ENCODE results near the gene BCAP31. TPM values are rescaled to one million over a fixed set of nuclear protein-coding genes. Genes with fewer than 3 reads are reported as not detected.
"Not testable (repeated sequence)": the region's sequence is repeated elsewhere in the genome, so short reads cannot be mapped to it uniquely, and the experiment has no call there.

Gene BCAP31
- total RNA-seq, 1 donor from 2014 or later, result 83.0 TPM

GRCh38 chrX:153701706-153702105 is 22.5 kb downstream of the BCAP31 start:
- Histone ChIP-seq H3K4me1 (ENCODE audit: control insufficient read depth in 3 of 3, insufficient read depth in 3 of 3, low read length in 3 of 3) (peaks cover 31 to 86% (median 63%) of the 10 kb centered on the region in 3 donors), H3K36me3 (ENCODE audit: control insufficient read depth in 3 of 3, insufficient read depth in 3 of 3, low read length in 3 of 3) (peaks cover 0 to 5% (median 0%) of the 10 kb centered on the region in 3 donors), H3K9me3 (ENCODE audit: control insufficient read depth in 3 of 3, low read length in 3 of 3) (no peaks in the 10 kb centered on the region), H3K9ac (ENCODE audit: low read depth in 1 of 3, low read length in 3 of 3) (peak overlapping the region in 1 of 3 donors; percentile 40), H3K27ac (ENCODE audit: low read depth, low read length) (peak overlapping the region; percentile 36), H3K4me3 (ENCODE audit: low read length in 3 of 3) (no peak overlapping the region), H3K27me3 (ENCODE audit: control insufficient read depth in 3 of 3, insufficient read depth in 3 of 3, low read length in 3 of 3) (no peaks in the 10 kb centered on the region)

DNA sequence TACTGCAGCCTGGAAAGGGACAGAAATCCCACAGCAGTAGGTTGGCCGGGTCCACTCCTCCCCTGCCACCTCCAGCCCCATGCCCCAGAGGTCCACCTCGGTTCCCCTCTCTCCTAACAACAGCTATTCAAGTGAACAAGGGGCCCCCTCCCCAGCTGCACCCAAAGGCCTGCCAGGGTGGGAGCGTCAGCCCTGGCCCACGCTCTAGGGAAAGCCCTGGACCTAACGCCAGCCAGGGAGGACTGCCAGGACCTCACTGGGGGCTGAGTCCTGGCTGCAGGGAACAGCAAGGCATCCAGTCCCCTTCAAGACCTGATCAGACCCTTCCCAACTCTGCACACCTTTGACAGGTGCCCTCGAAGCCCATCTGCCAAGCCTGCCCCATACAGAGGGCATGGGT is 23.2 kb downstream of the BCAP31 start:
- no peaks in the 10 kb centered on the region for H3K9me3 ChIP-seq (ENCODE audit: control insufficient read depth in 3 of 3, low read length in 3 of 3)
- H3K4me3 ChIP-seq (ENCODE audit: low read length in 3 of 3), result no peak overlapping the region
- peak overlapping the region; percentile 71 for H3K27ac ChIP-seq (ENCODE audit: low read depth, low read length)
- H3K27me3 ChIP-seq (ENCODE audit: control insufficient read depth in 3 of 3, insufficient read depth in 3 of 3, low read length in 3 of 3), result no peaks in the 10 kb centered on the region
- peaks cover 2 to 5% (median 2%) of the 10 kb centered on the region in 3 donors for H3K36me3 ChIP-seq (ENCODE audit: control insufficient read depth in 3 of 3, insufficient read depth in 3 of 3, low read length in 3 of 3)
- H3K9ac ChIP-seq (ENCODE audit: low read depth in 1 of 3, low read length in 3 of 3), result peak overlapping the region in 1 of 3 donors; percentile 64
- peaks cover 34 to 90% (median 70%) of the 10 kb centered on the region in 3 donors for H3K4me1 ChIP-seq (ENCODE audit: control insufficient read depth in 3 of 3, insufficient read depth in 3 of 3, low read length in 3 of 3)

DNA sequence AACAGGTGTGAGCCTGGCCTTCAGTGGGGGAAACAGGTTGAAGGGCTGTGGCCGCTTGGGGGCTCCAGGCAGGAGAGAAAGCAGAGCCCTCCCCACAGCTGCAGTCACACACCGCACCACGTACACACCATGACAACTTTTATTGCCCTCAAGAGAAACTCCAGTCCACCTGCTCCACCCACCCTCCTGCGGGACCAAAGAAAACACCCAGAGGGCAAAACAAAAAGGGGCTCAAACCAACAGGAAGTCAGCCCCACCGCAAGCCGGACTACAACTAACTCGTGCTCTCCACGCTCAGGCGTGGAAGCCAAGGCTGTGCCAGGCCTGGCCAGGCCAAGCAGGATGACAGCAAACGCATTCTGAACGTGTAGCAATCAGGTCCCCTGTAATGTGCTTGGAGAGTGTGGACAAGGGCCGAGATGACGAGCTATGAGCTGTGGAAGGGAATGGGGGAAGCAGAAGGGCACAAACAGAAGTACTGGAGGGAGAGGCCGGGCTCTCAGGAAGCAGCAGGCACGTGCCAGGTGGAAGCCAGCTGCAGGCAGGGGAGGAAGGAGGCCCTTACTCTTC is 23.7 kb downstream of the BCAP31 start:
- no peak overlapping the region for H3K4me3 ChIP-seq (ENCODE audit: low read length in 3 of 3)
- no peaks in the 10 kb centered on the region for H3K27me3 ChIP-seq (ENCODE audit: control insufficient read depth in 3 of 3, insufficient read depth in 3 of 3, low read length in 3 of 3)
- H3K4me1 ChIP-seq (ENCODE audit: control insufficient read depth in 3 of 3, insufficient read depth in 3 of 3, low read length in 3 of 3), result peaks cover 36 to 95% (median 74%) of the 10 kb centered on the region in 3 donors
- peak overlapping the region; percentile 71 for H3K27ac ChIP-seq (ENCODE audit: low read depth, low read length)
- peak overlapping the region in 1 of 3 donors; percentile 64 for H3K9ac ChIP-seq (ENCODE audit: low read depth in 1 of 3, low read length in 3 of 3)
- no peaks in the 10 kb centered on the region for H3K9me3 ChIP-seq (ENCODE audit: control insufficient read depth in 3 of 3, low read length in 3 of 3)
- H3K36me3 ChIP-seq (ENCODE audit: control insufficient read depth in 3 of 3, insufficient read depth in 3 of 3, low read length in 3 of 3), result peaks cover 2 to 5% (median 3%) of the 10 kb centered on the region in 3 donors

DNA sequence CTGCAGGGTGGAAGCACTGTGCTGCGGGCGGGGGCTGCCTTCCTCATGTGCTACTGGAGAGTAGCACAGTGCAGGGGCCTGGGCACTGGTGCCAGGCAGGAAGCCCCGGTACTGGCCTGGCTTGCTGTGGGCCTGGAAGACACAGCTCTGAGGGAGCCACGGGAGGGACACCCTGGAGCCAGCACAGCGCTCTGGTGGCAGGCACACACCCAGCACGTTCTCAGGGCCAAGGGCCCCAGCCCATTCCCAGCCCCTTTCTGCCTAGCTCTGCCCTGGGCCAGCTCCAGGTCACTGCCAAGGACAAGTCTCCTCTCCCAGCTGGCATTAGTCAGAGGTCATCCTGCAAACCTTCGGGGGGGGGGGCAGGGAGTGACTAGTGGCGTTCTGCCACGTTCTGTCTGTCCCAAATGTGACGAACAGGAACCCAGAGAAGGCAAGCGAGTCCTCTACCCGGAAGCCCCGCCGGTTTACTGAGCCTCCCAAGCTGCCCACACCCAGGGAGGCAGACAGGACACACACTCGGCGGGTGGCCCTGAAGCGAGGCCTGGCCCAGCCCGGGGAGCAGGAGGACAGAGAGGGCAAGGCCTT is 24.3 kb downstream of the BCAP31 start:
- Histone ChIP-seq H3K27ac (ENCODE audit: low read depth, low read length) (peak overlapping the region; percentile 71), H3K4me1 (ENCODE audit: control insufficient read depth in 3 of 3, insufficient read depth in 3 of 3, low read length in 3 of 3) (peaks cover 34 to 95% (median 77%) of the 10 kb centered on the region in 3 donors)
- not testable (repeated sequence) for H3K9me3 ChIP-seq (ENCODE audit: control insufficient read depth in 3 of 3, low read length in 3 of 3)

DNA sequence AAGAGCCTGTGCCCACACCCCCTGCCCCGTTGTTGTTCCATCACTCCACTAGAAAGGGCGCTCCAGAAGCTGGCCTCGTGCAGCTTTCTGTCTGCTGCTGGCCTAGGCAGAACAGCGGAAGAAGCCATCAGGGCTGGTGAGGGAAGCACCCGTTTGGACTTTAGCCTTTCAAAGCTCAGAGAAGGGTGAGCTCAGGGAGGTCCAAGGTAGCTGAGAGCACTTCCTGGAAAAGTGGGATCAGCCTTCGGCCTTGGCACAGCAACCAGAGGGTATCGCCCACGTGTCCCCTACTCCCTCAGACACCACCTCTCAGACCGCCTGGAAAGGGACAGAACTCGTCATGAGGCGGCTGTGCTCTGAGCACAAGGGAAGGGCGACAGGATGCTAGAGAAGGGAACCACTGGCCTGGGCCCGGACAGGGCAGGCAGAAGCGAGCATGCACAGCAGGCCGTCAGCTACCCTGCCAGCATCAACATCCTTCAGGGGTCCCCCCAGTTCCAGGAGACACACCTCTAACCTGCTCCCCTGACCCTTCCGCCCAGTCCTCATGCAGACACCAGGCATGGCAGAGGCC is 24.9 kb downstream of the BCAP31 start:
- Histone ChIP-seq H3K9ac (ENCODE audit: low read depth in 1 of 3, low read length in 3 of 3) (peak overlapping the region in 1 of 3 donors; percentile 69), H3K4me1 (ENCODE audit: control insufficient read depth in 3 of 3, insufficient read depth in 3 of 3, low read length in 3 of 3) (peaks cover 34 to 92% (median 77%) of the 10 kb centered on the region in 3 donors), H3K27ac (ENCODE audit: low read depth, low read length) (peak overlapping the region; percentile 71)
- not testable (repeated sequence) for H3K4me3 ChIP-seq (ENCODE audit: low read length in 3 of 3); H3K27me3 ChIP-seq (ENCODE audit: control insufficient read depth in 3 of 3, insufficient read depth in 3 of 3, low read length in 3 of 3); H3K36me3 ChIP-seq (ENCODE audit: control insufficient read depth in 3 of 3, insufficient read depth in 3 of 3, low read length in 3 of 3); H3K9me3 ChIP-seq (ENCODE audit: control insufficient read depth in 3 of 3, low read length in 3 of 3)

More for the DNA sequence above, 24.3 kb downstream of the BCAP31 start:
- H3K9ac ChIP-seq (ENCODE audit: low read depth in 1 of 3, low read length in 3 of 3), result peak overlapping the region in 1 of 3 donors; percentile 69
- H3K36me3 ChIP-seq (ENCODE audit: control insufficient read depth in 3 of 3, insufficient read depth in 3 of 3, low read length in 3 of 3); H3K27me3 ChIP-seq (ENCODE audit: control insufficient read depth in 3 of 3, insufficient read depth in 3 of 3, low read length in 3 of 3); H3K4me3 ChIP-seq (ENCODE audit: low read length in 3 of 3): not testable (repeated sequence)

GRCh38 chrX:153697924-153698865 is 26.0 kb downstream of the BCAP31 start:
- Histone ChIP-seq H3K9me3 (ENCODE audit: control insufficient read depth in 3 of 3, low read length in 3 of 3) (no peaks in the 10 kb centered on the region), H3K4me3 (ENCODE audit: low read length in 3 of 3) (no peak overlapping the region), H3K9ac (ENCODE audit: low read depth in 1 of 3, low read length in 3 of 3) (peak overlapping the region in 1 of 3 donors; percentile 69), H3K36me3 (ENCODE audit: control insufficient read depth in 3 of 3, insufficient read depth in 3 of 3, low read length in 3 of 3) (peaks cover 2 to 13% (median 8%) of the 10 kb centered on the region in 3 donors), H3K4me1 (ENCODE audit: control insufficient read depth in 3 of 3, insufficient read depth in 3 of 3, low read length in 3 of 3) (peaks cover 27 to 90% (median 75%) of the 10 kb centered on the region in 3 donors), H3K27ac (ENCODE audit: low read depth, low read length) (peak overlapping the region; percentile 12), H3K27me3 (ENCODE audit: control insufficient read depth in 3 of 3, insufficient read depth in 3 of 3, low read length in 3 of 3) (no peaks in the 10 kb centered on the region)

GRCh38 chrX:153696986-153697722 is 27.0 kb downstream of the BCAP31 start:
- Histone ChIP-seq H3K36me3 (ENCODE audit: control insufficient read depth in 3 of 3, insufficient read depth in 3 of 3, low read length in 3 of 3) (peaks cover 2 to 13% (median 8%) of the 10 kb centered on the region in 3 donors), H3K9ac (ENCODE audit: low read depth in 1 of 3, low read length in 3 of 3) (peak overlapping the region in 1 of 3 donors; percentile 57), H3K4me1 (ENCODE audit: control insufficient read depth in 3 of 3, insufficient read depth in 3 of 3, low read length in 3 of 3) (peaks cover 27 to 90% (median 71%) of the 10 kb centered on the region in 3 donors)
- H3K9me3 ChIP-seq (ENCODE audit: control insufficient read depth in 3 of 3, low read length in 3 of 3); H3K27ac ChIP-seq (ENCODE audit: low read depth, low read length); H3K27me3 ChIP-seq (ENCODE audit: control insufficient read depth in 3 of 3, insufficient read depth in 3 of 3, low read length in 3 of 3); H3K4me3 ChIP-seq (ENCODE audit: low read length in 3 of 3): not testable (repeated sequence)

DNA sequence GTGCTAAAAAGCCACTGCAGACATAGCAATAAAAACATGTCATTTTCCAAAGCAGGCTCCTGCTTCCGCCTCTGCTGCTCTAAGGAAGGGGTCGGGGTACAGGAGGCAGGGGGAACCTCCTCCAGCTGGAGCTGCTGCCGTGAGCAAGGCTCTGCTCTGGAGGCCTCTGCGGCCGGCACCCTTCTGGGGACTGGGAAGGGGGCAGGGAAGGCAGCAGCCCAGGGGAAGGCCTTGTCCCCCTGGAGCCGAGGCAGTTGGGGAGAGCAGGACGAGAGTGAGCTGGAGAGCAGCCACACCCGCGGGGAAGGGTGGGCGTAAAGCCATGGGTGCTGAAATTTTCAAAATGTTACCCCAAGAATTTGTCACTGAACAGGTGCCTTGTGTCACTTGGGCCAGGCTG is 27.6 kb downstream of the BCAP31 start:
- peaks cover 22 to 90% (median 71%) of the 10 kb centered on the region in 3 donors for H3K4me1 ChIP-seq (ENCODE audit: control insufficient read depth in 3 of 3, insufficient read depth in 3 of 3, low read length in 3 of 3)
- peak overlapping the region in 1 of 3 donors; percentile 45 for H3K9ac ChIP-seq (ENCODE audit: low read depth in 1 of 3, low read length in 3 of 3)
- H3K27ac ChIP-seq (ENCODE audit: low read depth, low read length); H3K4me3 ChIP-seq (ENCODE audit: low read length in 3 of 3); H3K9me3 ChIP-seq (ENCODE audit: control insufficient read depth in 3 of 3, low read length in 3 of 3); H3K27me3 ChIP-seq (ENCODE audit: control insufficient read depth in 3 of 3, insufficient read depth in 3 of 3, low read length in 3 of 3): not testable (repeated sequence)
- H3K36me3 ChIP-seq (ENCODE audit: control insufficient read depth in 3 of 3, insufficient read depth in 3 of 3, low read length in 3 of 3), result peaks cover 2 to 13% (median 7%) of the 10 kb centered on the region in 3 donors

DNA sequence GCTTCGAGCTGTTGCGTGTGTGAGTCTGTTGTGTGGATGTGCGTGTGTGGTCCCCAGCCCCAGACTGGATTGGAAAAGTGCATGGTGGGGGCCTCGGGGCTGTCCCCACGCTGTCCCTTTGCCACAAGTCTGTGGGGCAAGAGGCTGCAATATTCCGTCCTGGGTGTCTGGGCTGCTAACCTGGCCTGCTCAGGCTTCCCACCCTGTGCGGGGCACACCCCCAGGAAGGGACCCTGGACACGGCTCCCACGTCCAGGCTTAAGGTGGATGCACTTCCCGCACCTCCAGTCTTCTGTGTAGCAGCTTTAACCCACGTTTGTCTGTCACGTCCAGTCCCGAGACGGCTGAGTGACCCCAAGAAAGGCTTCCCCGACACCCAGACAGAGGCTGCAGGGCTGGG is 28.1 kb downstream of the BCAP31 start:
- Histone ChIP-seq H3K4me3 (ENCODE audit: low read length in 3 of 3) (no peak overlapping the region), H3K4me1 (ENCODE audit: control insufficient read depth in 3 of 3, insufficient read depth in 3 of 3, low read length in 3 of 3) (peaks cover 22 to 89% (median 70%) of the 10 kb centered on the region in 3 donors), H3K27me3 (ENCODE audit: control insufficient read depth in 3 of 3, insufficient read depth in 3 of 3, low read length in 3 of 3) (no peaks in the 10 kb centered on the region)

More for the DNA sequence above, 28.1 kb downstream of the BCAP31 start:
- Histone ChIP-seq H3K36me3 (ENCODE audit: control insufficient read depth in 3 of 3, insufficient read depth in 3 of 3, low read length in 3 of 3) (peaks cover 2 to 13% (median 6%) of the 10 kb centered on the region in 3 donors), H3K9ac (ENCODE audit: low read depth in 1 of 3, low read length in 3 of 3) (peak overlapping the region in 1 of 3 donors; percentile 45), H3K27ac (ENCODE audit: low read depth, low read length) (no peak overlapping the region), H3K9me3 (ENCODE audit: control insufficient read depth in 3 of 3, low read length in 3 of 3) (no peaks in the 10 kb centered on the region)

Measured in skeletal muscle tissue (tissue), 4 donors.